ENCODE results near the gene CDKL1. TPM values are rescaled to one million over a fixed set of nuclear protein-coding genes. Genes with fewer than 3 reads are reported as not detected.

The CDKL1 gene
- total and polyA plus RNA-seq, 2 of the 13 experiments (the other 11 are each of a cell fraction or from before 2014, with no cell fraction given) = 4.4 to 5.1 TPM

GRCh38 chr14:50311972-50312733 lies 84.5 kb downstream of the CDKL1 start, which contains the start of the genes DMAC2L and L2HGDH (continued):
- no peak for TF ChIP-seq SNRNP70 (IDR thresholded peaks at IDR 0.05; ENCODE audit: low read depth, low read length)
- TF ChIP-seq NFIC (IDR thresholded peaks at IDR 0.05; ENCODE audit: low read length) = no peak
- TF ChIP-seq ZNF251 (CRISPR knock-in tag; IDR thresholded peaks at IDR 0.05) = no peak
- TF ChIP-seq PHF21A (CRISPR knock-in tag; IDR thresholded peaks at IDR 0.05) = peak; percentile 88
- peak; percentile 70 for TF ChIP-seq TEAD3 (CRISPR knock-in tag; optimal IDR thresholded peaks at IDR 0.05; ENCODE audit: borderline replicate concordance)
- TF ChIP-seq IRX3 (CRISPR knock-in tag; IDR thresholded peaks at IDR 0.05; ENCODE audit: borderline replicate concordance, low read depth) = peak; percentile 58; the same call in 1 of the 2 replicates
- no peak for TF ChIP-seq U2AF1 (optimal IDR thresholded peaks at IDR 0.05; ENCODE audit: low read depth, low read length)
- peak; percentile 65; the same call in 1 of the 2 replicates for TF ChIP-seq IRF2 (CRISPR knock-in tag; IDR thresholded peaks at IDR 0.05)
- peak; percentile 28 for TF ChIP-seq XRCC5 (optimal IDR thresholded peaks at IDR 0.05; ENCODE audit: low read length)
- TF ChIP-seq JUNB (CRISPR knock-in tag; IDR thresholded peaks at IDR 0.05; ENCODE audit: borderline replicate concordance) = no peak
- TF ChIP-seq ZKSCAN1 (IDR thresholded peaks at IDR 0.05; ENCODE audit: low read length) = no peak
- TF ChIP-seq ATAD3A (CRISPR knock-in tag; IDR thresholded peaks at IDR 0.05) = no peak
- TF ChIP-seq SMAD9 (CRISPR knock-in tag; IDR thresholded peaks at IDR 0.05) = no peak
- no peak for TF ChIP-seq PRDM10 (CRISPR knock-in tag; IDR thresholded peaks at IDR 0.05; ENCODE audit: low read depth)
- TF ChIP-seq PBX3 (CRISPR knock-in tag; IDR thresholded peaks at IDR 0.05; ENCODE audit: borderline replicate concordance) = no peak; the same call in 1 of the 2 replicates
- peak; percentile 86; the same call in 1 of the 2 replicates for TF ChIP-seq THAP8 (CRISPR knock-in tag; IDR thresholded peaks at IDR 0.05; ENCODE audit: borderline replicate concordance)
- TF ChIP-seq FOXP1 (IDR thresholded peaks at IDR 0.05) = no peak
- no peak; the same call in 1 of the 2 replicates for TF ChIP-seq FOXP1 (CRISPR knock-in tag; IDR thresholded peaks at IDR 0.05)
- peak; percentile 94 for TF ChIP-seq PHF8 (CRISPR knock-in tag; IDR thresholded peaks at IDR 0.05)
- no peak; the same call in 1 of the 2 replicates for TF ChIP-seq ZNF343 (CRISPR knock-in tag; IDR thresholded peaks at IDR 0.05)
- TF ChIP-seq ZNF652 (CRISPR knock-in tag; IDR thresholded peaks at IDR 0.05; ENCODE audit: borderline replicate concordance, low read depth) = no peak
- TF ChIP-seq FOXK2 (IDR thresholded peaks at IDR 0.05) = no peak
- peak; percentile 92 for TF ChIP-seq ZNF510 (CRISPR knock-in tag; IDR thresholded peaks at IDR 0.05; ENCODE audit: low read depth)
- no peak for TF ChIP-seq ATF5 (CRISPR knock-in tag; IDR thresholded peaks at IDR 0.05; ENCODE audit: low read depth)
- peak; percentile 84 for TF ChIP-seq ZNF777 (CRISPR knock-in tag; IDR thresholded peaks at IDR 0.05)
- TF ChIP-seq MIER3 (CRISPR knock-in tag; IDR thresholded peaks at IDR 0.05; ENCODE audit: borderline replicate concordance) = no peak
